DMS114 treated with DMSO at 0.1 percent for 48 hours (cell line): Measurements from ENCODE around the gene CLMN.
"Not testable (repeated sequence)": the region's sequence is repeated elsewhere in the genome, so short reads cannot be mapped to it uniquely, and the experiment has no call there.

ENCODE experiments used
- DNase-seq: peaks from one replicate; lab custom pipeline; 2025; ENCODE audit not compliant: unreplicated experiment; lab: John Stamatoyannopoulos, UW

Gene CLMN

GRCh38 chr14:95197551-95197950, 122.2 kb downstream of the CLMN start:
- DNase-seq, result no peak

GRCh38 chr14:95196826-95197545, 122.7 kb downstream of the CLMN start:
- no peak for DNase-seq

GRCh38 chr14:95196268-95196667, 123.4 kb downstream of the CLMN start:
- no peak for DNase-seq

GRCh38 chr14:95195031-95195430, 124.7 kb downstream of the CLMN start:
- DNase-seq, result no peak

- DNase-seq, result no peak
These were observed 126.6 kb downstream of the CLMN start for GRCh38 chr14:95193081-95193480.

- no peak for DNase-seq
These were observed 127.4 kb downstream of the CLMN start for GRCh38 chr14:95192311-95192710.

GRCh38 chr14:95191445-95192199, 128.1 kb downstream of the CLMN start:
- no peak for DNase-seq

GRCh38 chr14:95190857-95191256, 128.9 kb downstream of the CLMN start:
- no peak for DNase-seq

- no peak for DNase-seq
These were observed 129.3 kb downstream of the CLMN start for GRCh38 chr14:95190346-95190840.

GRCh38 chr14:95189367-95190132, 130.2 kb downstream of the CLMN start:
- DNase-seq, result no peak

GRCh38 chr14:95188380-95188779, 131.3 kb downstream of the CLMN start:
- no peak for DNase-seq

- no peak for DNase-seq
These were observed 133.8 kb downstream of the CLMN start for GRCh38 chr14:95185767-95186392.

GRCh38 chr14:95185033-95185766, 134.5 kb downstream of the CLMN start:
- DNase-seq, result no peak

GRCh38 chr14:95184413-95184790, 135.3 kb downstream of the CLMN start:
- DNase-seq, result no peak

GRCh38 chr14:95183532-95184412, 135.9 kb downstream of the CLMN start:
- DNase-seq, result no peak

GRCh38 chr14:95183082-95183481, 136.6 kb downstream of the CLMN start:
- DNase-seq, result no peak

- DNase-seq, result no peak
These were observed 137.3 kb downstream of the CLMN start for GRCh38 chr14:95182379-95182778.

GRCh38 chr14:95180966-95181741, 138.6 kb downstream of the CLMN start:
- no peak for DNase-seq

GRCh38 chr14:95175670-95176069, 144.0 kb downstream of the CLMN start:
- not testable (repeated sequence) for DNase-seq
